Mucosa of descending colon (tissue), 3 donors: Measurements from ENCODE around the gene DYRK2. TPM values are rescaled to one million over a fixed set of nuclear protein-coding genes. Genes with fewer than 3 reads are reported as not detected.
A peak's percentile ranks its signal among the peaks of the same experiment; 100 is the strongest.

ENCODE experiments used
- ATAC-seq: fragments of 200-7000 bp; cut with Tn5 transposase; one replicate; pipeline ENCODE4 v1.9.1; 2020; ENCODE audit warnings: mild to moderate bottlenecking, moderate library complexity
- DNase-seq, 3 donors: peaks; one replicate each; pipeline ENCODE4 v3.0.0-alpha.2; 2020
- H3K36me3 ChIP-seq: fragments of 200-600 bp; one replicate; pipeline ENCODE4 v1.8.0; 2021; ENCODE audit warnings: low read depth, mild to moderate bottlenecking
- H3K4me1 ChIP-seq: fragments of 200-600 bp; one replicate; pipeline ENCODE4 v1.8.0; 2021; ENCODE audit warnings: low read depth, mild to moderate bottlenecking
- H3K4me3 ChIP-seq: fragments of 200-600 bp; one replicate; pipeline ENCODE4 v1.8.0; 2021; ENCODE audit warnings: mild to moderate bottlenecking
- H3K9me3 ChIP-seq: fragments of 200-600 bp; one replicate; pipeline ENCODE4 v1.8.0; 2021; ENCODE audit warnings: mild to moderate bottlenecking
- intact Hi-C, 2 donors: fragments of 100-400 bp; cut with DNase I in 1 of 2; cut with micrococcal nuclease in 1 of 2; formaldehyde crosslinking; loops; one replicate each; pipeline versions ENCODE4 v1.11.0 to v1.11.1; 2022; cut with DNase I, micrococcal nuclease
- total RNA-seq, 3 donors: library from RNA; stranded (reverse); fragmentation: NEBNext Ultra II Directional in 2 of 3; extraction: Animal tissue kit (Norgen Biotek cat#: 25700) in 2 of 3; gene quantifications; one replicate each; pipeline versions ENCODE4 v1.2.1 to v1.2.4, GENCODE V29; 2021 to 2023
- TF ChIP-seq, protein P1 (sequence below): fragments of 200-600 bp; IDR thresholded peaks from one replicate; pipeline ENCODE4 v1.8.0; 2022; ENCODE audit warnings: antibody characterized with exemption, mild to moderate bottlenecking
- donor health status: DM: no; HTN: no; CAD: no; lungs with moderate emphysema.
- donor health status: DM: no; HTN: no; CAD: no.
- donor health status: DM: no; HTN: yes; CAD: no.

The DYRK2 gene
- total RNA-seq, 3 donors from 2014 or later: 65.2 to 161 (median 111) TPM

GRCh38 chr12:67714648-67715047, 66.1 kb downstream of the DYRK2 start:
- DNase-seq: no peak
- Histone ChIP-seq H3K36me3 (no peaks in the 10 kb centered on the region), H3K4me3 (no peak overlapping the region), H3K9me3 (no peaks in the 10 kb centered on the region), H3K4me1 (peaks cover 10% of the 10 kb centered on the region)
- ATAC-seq: peak; percentile 33
- intact Hi-C loops: no loop called here
- TF ChIP-seq, protein P1, sequence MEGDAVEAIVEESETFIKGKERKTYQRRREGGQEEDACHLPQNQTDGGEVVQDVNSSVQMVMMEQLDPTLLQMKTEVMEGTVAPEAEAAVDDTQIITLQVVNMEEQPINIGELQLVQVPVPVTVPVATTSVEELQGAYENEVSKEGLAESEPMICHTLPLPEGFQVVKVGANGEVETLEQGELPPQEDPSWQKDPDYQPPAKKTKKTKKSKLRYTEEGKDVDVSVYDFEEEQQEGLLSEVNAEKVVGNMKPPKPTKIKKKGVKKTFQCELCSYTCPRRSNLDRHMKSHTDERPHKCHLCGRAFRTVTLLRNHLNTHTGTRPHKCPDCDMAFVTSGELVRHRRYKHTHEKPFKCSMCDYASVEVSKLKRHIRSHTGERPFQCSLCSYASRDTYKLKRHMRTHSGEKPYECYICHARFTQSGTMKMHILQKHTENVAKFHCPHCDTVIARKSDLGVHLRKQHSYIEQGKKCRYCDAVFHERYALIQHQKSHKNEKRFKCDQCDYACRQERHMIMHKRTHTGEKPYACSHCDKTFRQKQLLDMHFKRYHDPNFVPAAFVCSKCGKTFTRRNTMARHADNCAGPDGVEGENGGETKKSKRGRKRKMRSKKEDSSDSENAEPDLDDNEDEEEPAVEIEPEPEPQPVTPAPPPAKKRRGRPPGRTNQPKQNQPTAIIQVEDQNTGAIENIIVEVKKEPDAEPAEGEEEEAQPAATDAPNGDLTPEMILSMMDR: no peak
